ENCODE data around the gene RETREG1. TPM values are rescaled to one million over a fixed set of nuclear protein-coding genes. Genes with fewer than 3 reads are reported as not detected.

RETREG1 gene
- total RNA-seq, 1 donor from 2014 or later = not detected

- no peak for DNase-seq (ENCODE audit: extremely low read depth, low read depth, low spot score)
Measured at GRCh38 chr5:16586556-16586955, 30.2 kb downstream of the RETREG1 start.

DNA sequence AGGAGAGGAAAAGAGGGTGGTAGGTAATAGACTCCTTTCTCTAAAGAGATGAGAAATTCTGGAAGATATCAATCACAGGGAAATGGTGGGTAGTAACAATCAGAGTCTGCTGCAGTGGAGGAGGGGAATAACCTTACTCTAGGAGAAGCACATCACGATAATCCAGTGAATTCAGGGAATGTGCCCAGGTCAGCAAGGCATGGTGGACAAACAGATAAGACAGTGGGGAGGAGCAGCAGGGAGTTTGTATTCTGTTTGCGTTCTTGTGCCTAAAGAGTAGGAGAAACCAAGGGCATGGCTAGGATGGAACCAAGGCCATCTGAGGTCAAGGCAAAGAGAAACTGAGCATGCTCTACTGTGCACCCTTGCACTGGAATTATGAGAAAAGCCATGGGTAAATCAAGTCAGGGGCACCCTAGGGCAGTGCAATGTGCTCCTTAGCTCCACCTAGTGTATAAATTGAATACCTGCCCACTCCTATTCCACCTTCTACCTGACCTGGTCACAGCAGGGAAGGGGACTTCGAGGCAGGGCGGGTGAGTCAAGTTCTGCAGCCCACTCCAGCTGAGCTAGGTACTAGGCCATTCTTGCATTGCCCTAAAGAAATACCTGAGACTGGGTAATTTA, 31.6 kb downstream of the RETREG1 start:
- no peak for DNase-seq (ENCODE audit: extremely low read depth, low read depth, low spot score)

DNA sequence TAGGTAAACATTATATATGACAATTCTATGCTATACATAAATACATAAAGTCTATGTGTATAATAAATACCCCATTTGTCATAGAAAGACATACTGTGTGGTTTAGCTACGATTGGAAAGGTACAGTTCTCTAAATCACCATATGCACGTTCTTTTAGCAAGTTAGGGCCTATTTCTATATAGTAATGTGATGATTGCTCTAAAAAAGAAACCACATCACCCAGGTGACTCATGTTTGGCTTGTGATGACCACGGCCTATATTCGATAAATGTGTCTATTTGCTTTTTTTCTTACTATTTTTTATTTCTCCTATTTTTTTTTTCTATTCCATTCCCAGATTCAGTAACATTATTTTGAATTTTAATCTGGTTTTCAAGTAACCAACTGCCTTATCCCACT, 34.7 kb downstream of the RETREG1 start:
- no peak for DNase-seq (ENCODE audit: extremely low read depth, low read depth, low spot score)

DNA sequence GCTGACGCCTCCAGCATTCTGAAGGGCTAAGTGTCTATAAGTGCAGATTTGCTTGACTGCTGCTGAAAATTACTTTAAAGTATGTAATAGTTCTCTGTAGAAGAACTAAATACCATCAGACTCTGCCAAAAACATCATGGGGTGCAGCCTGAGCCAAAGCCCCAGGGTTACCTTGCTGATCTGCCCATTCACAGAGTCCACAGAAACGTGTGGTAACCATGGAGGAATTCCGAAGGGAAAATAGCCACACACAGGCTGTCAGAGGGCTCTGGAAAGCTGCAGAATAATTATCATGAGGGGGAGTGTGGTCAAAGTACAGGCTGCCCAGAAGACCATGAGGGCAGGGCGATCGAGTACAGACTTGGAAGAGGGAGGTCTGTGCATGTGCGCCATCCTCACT, 36.4 kb downstream of the RETREG1 start:
- DNase-seq (ENCODE audit: extremely low read depth, low read depth, low spot score) = no peak

GRCh38 chr5:16579142-16579847, 37.5 kb downstream of the RETREG1 start:
- DNase-seq (ENCODE audit: extremely low read depth, low read depth, low spot score) = no peak

- DNase-seq (ENCODE audit: extremely low read depth, low read depth, low spot score) = no peak
Measured at GRCh38 chr5:16578474-16578883, 38.3 kb downstream of the RETREG1 start.

DNA sequence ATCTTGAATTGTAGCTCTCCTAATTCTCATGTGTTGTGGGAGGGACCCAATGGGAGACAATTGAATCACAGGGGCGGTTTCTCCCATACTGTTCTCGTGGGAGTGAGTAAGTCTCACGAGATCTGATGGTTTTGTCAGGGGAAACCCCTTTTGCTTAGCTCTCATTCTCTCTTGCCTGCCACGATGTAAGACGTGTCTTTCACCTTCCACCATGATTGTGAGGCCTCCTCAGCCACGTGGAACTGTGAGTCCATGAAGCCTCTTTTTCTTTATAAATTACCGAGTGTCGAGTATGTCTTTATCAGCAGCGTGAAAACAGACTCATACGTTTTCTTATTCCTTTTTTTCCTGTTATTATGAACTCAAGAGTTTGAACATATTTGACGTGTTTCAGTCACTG, 39.1 kb downstream of the RETREG1 start:
- DNase-seq (ENCODE audit: extremely low read depth, low read depth, low spot score) = no peak

DNA sequence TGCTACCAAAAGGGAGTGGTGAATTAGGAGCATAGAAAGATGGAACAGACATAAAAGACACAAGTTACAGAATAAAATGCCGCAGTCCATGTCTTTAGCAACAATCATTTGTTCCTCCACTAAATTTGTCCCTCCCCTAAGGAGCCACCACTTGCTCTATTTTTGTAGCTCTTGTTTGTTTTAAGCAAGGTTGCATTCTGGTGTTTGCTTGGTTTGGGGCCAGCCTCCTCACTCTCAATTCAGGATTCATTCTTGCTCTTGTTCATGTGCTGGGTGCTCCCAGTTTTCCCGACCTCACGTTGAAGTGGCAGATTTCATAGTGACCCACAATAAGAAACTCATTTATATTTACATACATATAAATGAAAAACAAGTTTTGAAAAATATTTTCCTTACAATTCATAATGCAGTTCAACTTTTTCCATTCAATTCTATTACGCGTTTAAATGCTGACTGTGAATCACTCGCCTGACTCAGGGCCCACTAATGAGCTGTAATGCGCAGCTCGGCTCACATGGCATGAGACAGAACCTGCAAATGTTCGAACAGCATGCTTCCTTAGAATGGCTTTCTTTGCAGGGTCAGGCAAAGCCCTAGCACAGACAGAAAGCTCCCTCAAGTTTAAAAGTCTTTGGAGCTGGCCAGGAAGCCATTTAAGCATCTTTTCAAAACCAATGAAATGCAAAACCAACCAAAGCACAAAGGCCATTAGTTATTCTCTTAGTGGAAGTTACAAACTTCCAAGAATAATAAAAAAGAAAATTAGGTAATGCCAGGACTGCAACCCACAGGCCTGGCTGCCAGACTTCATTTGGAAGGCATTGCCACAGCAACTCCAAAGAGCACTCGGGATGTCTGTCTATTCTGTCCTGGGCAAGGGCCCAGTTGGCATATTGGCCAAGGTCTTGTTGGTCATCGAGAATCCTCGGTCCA, 41.7 kb downstream of the RETREG1 start:
- no peak for DNase-seq (ENCODE audit: extremely low read depth, low read depth, low spot score)

GRCh38 chr5:16573401-16573800, 43.4 kb downstream of the RETREG1 start:
- DNase-seq (ENCODE audit: extremely low read depth, low read depth, low spot score) = no peak

- DNase-seq (ENCODE audit: extremely low read depth, low read depth, low spot score) = no peak
Measured at GRCh38 chr5:16572289-16573015, 44.3 kb downstream of the RETREG1 start.

DNA sequence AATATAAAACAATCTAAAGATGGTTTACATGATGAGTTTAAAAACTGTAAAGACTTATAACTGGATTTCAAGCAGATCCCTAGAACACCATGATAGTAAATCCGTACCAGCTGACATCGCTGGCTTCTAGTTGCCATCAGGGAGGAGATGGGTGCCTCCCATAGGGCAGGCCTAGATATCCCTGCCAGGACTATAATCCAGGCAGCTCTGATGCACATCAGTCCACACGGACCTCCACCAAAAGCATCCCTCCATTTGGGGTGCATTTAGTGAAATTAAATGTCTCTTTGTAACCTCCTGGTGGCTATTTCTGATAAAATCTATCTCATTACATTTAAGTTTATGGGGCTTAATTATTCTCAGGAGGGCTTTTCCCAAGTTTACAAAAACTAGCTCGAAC, 45.8 kb downstream of the RETREG1 start:
- DNase-seq (ENCODE audit: extremely low read depth, low read depth, low spot score) = no peak

DNA sequence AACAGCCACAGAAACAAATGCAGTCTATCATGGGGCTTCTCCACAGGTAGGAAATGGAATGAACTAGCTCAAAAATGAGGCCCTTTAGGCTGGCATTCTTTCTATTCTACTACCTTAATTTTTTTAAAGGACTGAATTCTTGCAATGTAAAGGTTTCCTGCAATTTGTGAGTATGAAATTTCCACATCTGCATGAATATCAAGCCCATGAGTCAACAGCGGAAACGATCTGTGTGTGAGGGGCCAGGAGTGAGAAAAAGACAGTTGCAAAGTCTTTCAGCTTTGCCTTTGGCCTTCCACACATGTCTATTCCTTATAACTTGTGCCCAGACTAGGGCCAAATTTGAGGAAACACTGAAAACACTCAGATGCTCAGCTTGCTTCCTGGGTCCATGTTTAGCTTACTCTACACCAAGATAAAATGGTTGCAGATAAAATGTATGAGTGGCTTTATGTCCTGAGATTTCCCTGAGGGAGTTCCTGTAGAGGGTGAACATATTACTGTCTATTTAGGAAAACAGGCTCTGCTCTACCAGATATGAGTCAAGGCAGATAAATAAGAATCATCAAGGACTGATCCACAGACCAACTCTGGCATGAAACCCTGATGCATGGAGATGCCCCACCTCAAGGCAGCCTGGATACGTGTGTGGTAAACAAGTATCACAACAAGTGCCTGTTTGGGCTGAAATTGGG, 46.5 kb downstream of the RETREG1 start:
- DNase-seq (ENCODE audit: extremely low read depth, low read depth, low spot score) = no peak

- DNase-seq (ENCODE audit: extremely low read depth, low read depth, low spot score) = no peak
Measured at GRCh38 chr5:16568875-16569580, 47.8 kb downstream of the RETREG1 start.

DNA sequence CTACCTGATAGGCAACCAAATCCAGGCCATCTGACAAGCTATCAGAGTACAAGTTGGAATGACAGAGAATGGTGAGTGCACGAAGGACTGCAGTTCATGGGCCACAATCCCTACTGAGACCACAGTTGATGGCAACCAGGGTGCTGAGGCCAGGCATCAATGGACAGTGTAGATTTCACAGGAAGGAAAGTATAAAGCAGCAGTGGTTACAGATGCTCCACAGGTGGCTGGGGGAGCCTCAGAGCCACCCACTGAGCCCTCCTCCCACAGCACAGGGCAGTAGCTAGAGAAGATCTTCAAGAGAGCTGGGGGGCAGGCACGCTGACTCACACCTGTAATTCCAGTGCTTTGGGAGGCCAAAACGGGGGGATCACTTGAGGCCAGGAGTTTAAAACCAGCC, 49.4 kb downstream of the RETREG1 start:
- no peak for DNase-seq (ENCODE audit: extremely low read depth, low read depth, low spot score)

GRCh38 chr5:16565118-16565517, 51.7 kb downstream of the RETREG1 start:
- no peak for DNase-seq (ENCODE audit: extremely low read depth, low read depth, low spot score)

DNA sequence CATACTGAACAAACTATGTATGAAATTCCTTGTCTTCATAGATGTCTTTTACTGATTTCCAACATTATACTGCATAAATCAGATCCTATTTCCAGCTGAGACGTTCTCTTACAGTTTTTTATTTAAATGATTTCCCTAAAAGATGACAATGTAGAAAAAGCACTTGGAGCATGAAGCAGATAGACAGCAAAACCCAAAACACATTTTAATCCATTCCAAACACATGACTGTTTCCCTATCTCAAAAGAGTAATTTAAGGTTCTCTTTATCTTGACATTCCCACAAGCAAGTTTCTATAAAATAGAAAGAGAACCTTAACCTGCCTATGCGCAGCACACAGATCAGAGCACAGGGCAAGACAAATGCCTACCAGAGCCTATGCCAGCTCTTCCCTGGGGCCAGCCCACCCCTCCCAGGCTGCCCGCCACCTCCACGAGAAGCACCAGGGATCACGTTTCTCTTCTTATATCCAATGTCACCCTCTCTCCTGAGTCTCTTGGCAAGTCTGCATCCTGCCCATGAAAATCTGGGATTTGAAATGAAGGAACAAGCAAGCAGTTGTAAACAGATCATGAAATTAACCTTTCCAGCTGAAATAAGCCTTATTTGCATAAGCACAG, 52.4 kb downstream of the RETREG1 start:
- no peak for DNase-seq (ENCODE audit: extremely low read depth, low read depth, low spot score)

GRCh38 chr5:16563686-16564085, 53.1 kb downstream of the RETREG1 start:
- DNase-seq (ENCODE audit: extremely low read depth, low read depth, low spot score) = no peak

GRCh38 chr5:16561660-16562059, 55.1 kb downstream of the RETREG1 start:
- no peak for DNase-seq (ENCODE audit: extremely low read depth, low read depth, low spot score)

DNA sequence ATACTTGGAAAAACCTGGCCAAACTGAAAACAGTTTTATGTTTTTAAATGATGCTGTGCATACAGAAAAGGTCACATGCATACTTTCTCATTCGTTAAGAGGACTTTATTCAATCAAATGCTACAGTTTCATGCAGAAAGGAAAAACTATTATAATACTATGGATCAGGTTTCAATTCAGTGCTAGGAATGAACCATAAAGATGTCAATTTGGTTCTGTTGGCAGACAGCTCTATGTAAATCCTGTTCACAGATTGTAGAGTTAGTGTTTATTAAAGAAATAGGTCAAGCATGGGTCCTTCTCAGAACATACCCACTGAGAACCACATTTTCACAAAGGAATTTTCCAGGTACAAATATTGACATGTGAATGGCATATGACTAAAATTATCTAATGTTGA, 57.1 kb downstream of the RETREG1 start:
- no peak for DNase-seq (ENCODE audit: extremely low read depth, low read depth, low spot score)
